ENCODE results near the gene SLC7A7. TPM values are rescaled to one million over a fixed set of nuclear protein-coding genes. Genes with fewer than 3 reads are reported as not detected.

Gene SLC7A7
- total and polyA plus RNA-seq, 9 of the 15 experiments (the other 6 are each of a cell fraction or from before 2014, with no cell fraction given): 0.07 to 0.68 (median 0.41) TPM

DNA sequence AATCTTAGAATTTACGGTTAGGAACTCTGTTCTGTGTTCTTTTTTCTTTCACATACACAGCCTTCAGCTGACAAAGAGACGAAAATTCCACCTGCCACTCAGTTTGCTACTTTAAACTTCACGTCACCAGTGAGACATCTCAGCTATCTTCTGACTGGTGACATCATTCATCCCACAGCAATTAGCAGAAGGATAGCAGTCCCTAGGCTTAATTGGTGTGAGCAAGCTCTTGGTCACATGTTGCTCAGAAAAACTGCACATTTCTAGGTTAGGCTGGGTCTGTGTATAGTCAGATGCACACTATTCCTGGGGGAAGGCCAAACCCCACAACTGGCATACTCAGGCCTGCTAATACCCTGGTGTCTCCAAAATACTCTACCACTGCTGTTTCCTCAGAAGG lies 23.9 kb downstream of the SLC7A7 start (continued):
- TF ChIP-seq MXD1 (CRISPR knock-in tag; IDR thresholded peaks at IDR 0.05; ENCODE audit: borderline replicate concordance, poor library complexity, severe bottlenecking) (no peak), PYGO2 (tag; IDR thresholded peaks at IDR 0.05) (no peak), MYC (IDR thresholded peaks at IDR 0.05; ENCODE audit: low read depth, low read length) (0 out of 2 replicates have a peak, but pooled peaks have one; percentile 45), MYC (CRISPR knock-in tag; IDR thresholded peaks at IDR 0.05; ENCODE audit: borderline replicate concordance, low read depth) (no peak), TRIM24 (IDR thresholded peaks at IDR 0.05) (no peak), GATA2 (CRISPR knock-in tag; IDR thresholded peaks at IDR 0.05) (no peak), PBX2 (CRISPR knock-in tag; IDR thresholded peaks at IDR 0.05; ENCODE audit: low read depth) (no peak), PBX2 (tag; conservative IDR thresholded peaks at IDR 0.05; ENCODE audit: low read depth) (peak; percentile 47), FUS (optimal IDR thresholded peaks at IDR 0.05; ENCODE audit: low read depth, low read length) (no peak), RBM15 (IDR thresholded peaks at IDR 0.05; ENCODE audit: insufficient read depth, low read length) (no peak), EP400 (IDR thresholded peaks at IDR 0.05) (no peak), HIVEP1 (CRISPR knock-in tag; IDR thresholded peaks at IDR 0.05) (no peak), BHLHE40 (IDR thresholded peaks at IDR 0.05; ENCODE audit: low read length) (peak; percentile 38; the same call in 1 of the 2 replicates), ZNF512 (tag; IDR thresholded peaks at IDR 0.05) (no peak), BMI1 (IDR thresholded peaks at IDR 0.05; ENCODE audit: low read length) (no peak), RCOR1 (IDR thresholded peaks at IDR 0.05; ENCODE audit: borderline replicate concordance in 1 of 2, low read depth in 2 of 2, low read length in 2 of 2) (peak in 1 of 2 experiments; percentile 45; a peak in 1 of 4 replicates), JUN (IDR thresholded peaks at IDR 0.05; ENCODE audit: borderline replicate concordance, low read depth, low read length) (peak; percentile 88), JUN (CRISPR knock-in tag; IDR thresholded peaks at IDR 0.05; ENCODE audit: borderline replicate concordance) (no peak), PHB2 (IDR thresholded peaks at IDR 0.05; ENCODE audit: low read depth) (no peak), CBX3 (IDR thresholded peaks at IDR 0.05; ENCODE audit: borderline replicate concordance in 1 of 2, low read length in 2 of 2) (no peak)
- TF ChIP-seq, protein P1, sequence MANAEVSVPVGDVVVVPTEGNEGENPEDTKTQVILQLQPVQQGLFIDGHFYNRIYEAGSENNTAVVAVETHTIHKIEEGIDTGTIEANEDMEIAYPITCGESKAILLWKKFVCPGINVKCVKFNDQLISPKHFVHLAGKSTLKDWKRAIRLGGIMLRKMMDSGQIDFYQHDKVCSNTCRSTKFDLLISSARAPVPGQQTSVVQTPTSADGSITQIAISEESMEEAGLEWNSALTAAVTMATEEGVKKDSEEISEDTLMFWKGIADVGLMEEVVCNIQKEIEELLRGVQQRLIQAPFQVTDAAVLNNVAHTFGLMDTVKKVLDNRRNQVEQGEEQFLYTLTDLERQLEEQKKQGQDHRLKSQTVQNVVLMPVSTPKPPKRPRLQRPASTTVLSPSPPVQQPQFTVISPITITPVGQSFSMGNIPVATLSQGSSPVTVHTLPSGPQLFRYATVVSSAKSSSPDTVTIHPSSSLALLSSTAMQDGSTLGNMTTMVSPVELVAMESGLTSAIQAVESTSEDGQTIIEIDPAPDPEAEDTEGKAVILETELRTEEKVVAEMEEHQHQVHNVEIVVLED (CRISPR knock-in tag; IDR thresholded peaks at IDR 0.05): no peak
- TF ChIP-seq, protein P2, sequence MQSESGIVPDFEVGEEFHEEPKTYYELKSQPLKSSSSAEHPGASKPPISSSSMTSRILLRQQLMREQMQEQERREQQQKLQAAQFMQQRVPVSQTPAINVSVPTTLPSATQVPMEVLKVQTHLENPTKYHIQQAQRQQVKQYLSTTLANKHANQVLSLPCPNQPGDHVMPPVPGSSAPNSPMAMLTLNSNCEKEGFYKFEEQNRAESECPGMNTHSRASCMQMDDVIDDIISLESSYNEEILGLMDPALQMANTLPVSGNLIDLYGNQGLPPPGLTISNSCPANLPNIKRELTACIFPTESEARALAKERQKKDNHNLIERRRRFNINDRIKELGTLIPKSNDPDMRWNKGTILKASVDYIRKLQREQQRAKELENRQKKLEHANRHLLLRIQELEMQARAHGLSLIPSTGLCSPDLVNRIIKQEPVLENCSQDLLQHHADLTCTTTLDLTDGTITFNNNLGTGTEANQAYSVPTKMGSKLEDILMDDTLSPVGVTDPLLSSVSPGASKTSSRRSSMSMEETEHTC (IDR thresholded peaks at IDR 0.05): no peak
